SK-N-SH (cell line): ENCODE results near the gene LAPTM4A.

ENCODE experiments used
- GABPA ChIP-seq: IDR thresholded peaks from 2 replicates; pipeline ENCODE4 v1.4.0; 2012; ENCODE audit warnings: low read depth, mild to moderate bottlenecking
- JUND ChIP-seq: IDR thresholded peaks from 2 replicates; pipeline ENCODE4 v1.4.0; 2012
- MAX ChIP-seq: IDR thresholded peaks from 2 replicates; pipeline ENCODE4 v1.4.0; 2012; ENCODE audit warnings: low read depth
- YY1 ChIP-seq: IDR thresholded peaks from 2 replicates; pipeline ENCODE4 v1.4.0; 2012; ENCODE audit warnings: low read depth, mild to moderate bottlenecking
- ZBTB33 ChIP-seq: IDR thresholded peaks from 2 replicates; pipeline ENCODE4 v1.4.0; 2012; ENCODE audit warnings: low read depth, borderline replicate concordance
- TF ChIP-seq, protein P1 (sequence below): fragments of 200-600 bp; sonication (generic); IDR thresholded peaks from 2 replicates; pipeline ENCODE4 v1.6.1; 2017; ENCODE audit warnings: antibody characterized with exemption, mild to moderate bottlenecking, moderate library complexity

- TF ChIP-seq YY1 (no peak), JUND (no peak), ZBTB33 (no peak), GABPA (no peak), MAX (no peak)
- TF ChIP-seq, protein P1, sequence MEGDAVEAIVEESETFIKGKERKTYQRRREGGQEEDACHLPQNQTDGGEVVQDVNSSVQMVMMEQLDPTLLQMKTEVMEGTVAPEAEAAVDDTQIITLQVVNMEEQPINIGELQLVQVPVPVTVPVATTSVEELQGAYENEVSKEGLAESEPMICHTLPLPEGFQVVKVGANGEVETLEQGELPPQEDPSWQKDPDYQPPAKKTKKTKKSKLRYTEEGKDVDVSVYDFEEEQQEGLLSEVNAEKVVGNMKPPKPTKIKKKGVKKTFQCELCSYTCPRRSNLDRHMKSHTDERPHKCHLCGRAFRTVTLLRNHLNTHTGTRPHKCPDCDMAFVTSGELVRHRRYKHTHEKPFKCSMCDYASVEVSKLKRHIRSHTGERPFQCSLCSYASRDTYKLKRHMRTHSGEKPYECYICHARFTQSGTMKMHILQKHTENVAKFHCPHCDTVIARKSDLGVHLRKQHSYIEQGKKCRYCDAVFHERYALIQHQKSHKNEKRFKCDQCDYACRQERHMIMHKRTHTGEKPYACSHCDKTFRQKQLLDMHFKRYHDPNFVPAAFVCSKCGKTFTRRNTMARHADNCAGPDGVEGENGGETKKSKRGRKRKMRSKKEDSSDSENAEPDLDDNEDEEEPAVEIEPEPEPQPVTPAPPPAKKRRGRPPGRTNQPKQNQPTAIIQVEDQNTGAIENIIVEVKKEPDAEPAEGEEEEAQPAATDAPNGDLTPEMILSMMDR: no peak
These were observed 6.7 kb downstream of the LAPTM4A start for GRCh38 chr2:20044778-20045177.
